GM23248 (cell line): ENCODE data around the gene CFLAR. TPM values are rescaled to one million over a fixed set of nuclear protein-coding genes. Genes with fewer than 3 reads are reported as not detected.
A peak's percentile ranks its signal among the peaks of the same experiment; 100 is the strongest.

Source experiments
- DNase-seq: peaks from one replicate; pipeline ENCODE4 v3.0.0-alpha.2; 2015
- H2AFZ ChIP-seq: fragments of 200-600 bp; sonication (generic); 2 replicates; pipeline ENCODE4 v1.6.1; 2016; ENCODE audit warnings: antibody characterized with exemption
- H3F3A ChIP-seq: fragments of 200-600 bp; sonication (generic); 2 replicates; pipeline ENCODE4 v1.6.1; 2016; ENCODE audit warnings: mild to moderate bottlenecking, antibody characterized with exemption, mixed run types; ENCODE audit not compliant: insufficient read depth
- H3K27ac ChIP-seq: fragments of 200-600 bp; sonication (generic); 2 replicates; pipeline ENCODE4 v1.5.1; 2016; ENCODE audit warnings: mild to moderate bottlenecking
- H3K27me3 ChIP-seq: fragments of 200-600 bp; sonication (generic); replicated peaks from 2 replicates; pipeline ENCODE4 v1.6.1; 2016; ENCODE audit warnings: mild to moderate bottlenecking; ENCODE audit not compliant: insufficient read depth
- H3K36me3 ChIP-seq: fragments of 200-600 bp; sonication (generic); 2 replicates; pipeline ENCODE4 v1.6.1; 2016; ENCODE audit warnings: low read depth, mild to moderate bottlenecking
- H3K4me1 ChIP-seq: fragments of 200-600 bp; sonication (generic); 2 replicates; pipeline ENCODE4 v1.6.1; 2016; ENCODE audit warnings: mild to moderate bottlenecking; ENCODE audit not compliant: insufficient read depth
- H3K4me2 ChIP-seq: fragments of 200-600 bp; sonication (generic); one replicate; pipeline ENCODE4 v1.6.1; 2016; ENCODE audit warnings: mild to moderate bottlenecking; ENCODE audit not compliant: unreplicated experiment
- H3K4me3 ChIP-seq: fragments of 200-600 bp; sonication (generic); 2 replicates; pipeline ENCODE4 v1.5.1; 2016; ENCODE audit warnings: mild to moderate bottlenecking
- H3K79me2 ChIP-seq: fragments of 200-600 bp; sonication (generic); 2 replicates; pipeline ENCODE4 v1.6.1; 2016; ENCODE audit warnings: mild to moderate bottlenecking; ENCODE audit not compliant: insufficient read depth
- H3K9ac ChIP-seq: fragments of 200-600 bp; sonication (generic); 2 replicates; pipeline ENCODE4 v1.6.1; 2016; ENCODE audit warnings: mild to moderate bottlenecking
- H3K9me2 ChIP-seq: fragments of 200-600 bp; sonication (generic); 2 replicates; pipeline ENCODE4 v1.6.1; 2016; ENCODE audit warnings: mixed run types, mild to moderate bottlenecking, moderate library complexity; ENCODE audit not compliant: insufficient read depth
- H3K9me3 ChIP-seq: fragments of 200-600 bp; sonication (generic); one replicate; pipeline ENCODE4 v1.6.1; 2017; ENCODE audit warnings: low read depth
- H4K20me1 ChIP-seq: fragments of 200-600 bp; sonication (generic); 2 replicates; pipeline ENCODE4 v1.6.0; 2016; ENCODE audit not compliant: insufficient read depth
- EZH2 ChIP-seq: fragments of 200-600 bp; sonication (generic); IDR thresholded peaks from 2 replicates; pipeline ENCODE4 v1.6.1; 2018; ENCODE audit warnings: antibody characterized with exemption, mild to moderate bottlenecking; ENCODE audit not compliant: insufficient read depth, poor library complexity, severe bottlenecking
- EZH2phosphoT487 ChIP-seq: fragments of 200-600 bp; sonication (generic); IDR thresholded peaks from 2 replicates; pipeline ENCODE4 v1.6.1; 2018; ENCODE audit warnings: antibody characterized with exemption, moderate library complexity, mild to moderate bottlenecking, low read depth; ENCODE audit not compliant: insufficient read depth
- WGBS, 2 experiments: methylation state at CpG; one replicate each; pipeline ENCODE4 v1.1.6; 2015 to 2017; ENCODE audit warnings: low lambda C conversion rate in 2 of 2, low coverage in 1 of 2; ENCODE audit errors: missing lambda C conversion rate in 2 of 2; 5-methylcytosine and 5-hydroxymethylcytosine counted together
- in situ Hi-C: fragments of 300-500 bp; cut with MboI; formaldehyde crosslinking; loops from 2 replicates; pipeline ENCODE4 v1.15.0; 2020
- polyA plus RNA-seq: library from polyadenylated mRNA; unstranded; fragments of >200 nt; fragmentation: Nextera tagmentation; extraction: Ambion mirVana; gene quantifications from 2 replicates; pipeline ENCODE4 v1.2.1, GENCODE V29; 2016
- total RNA-seq: library from RNA; depleted of rRNA; stranded (reverse); fragments of >200 nt; shearing (Covaris generic); gene quantifications from 2 replicates; pipeline ENCODE4 v1.2.3, GENCODE V29; 2014

The CFLAR gene
- total and polyA plus RNA-seq, 2 experiments from 2014 or later: 46.1 to 47.2 TPM

- H3K4me3 ChIP-seq: peak overlapping the region; percentile 44
Observed at GRCh38 chr2:201150454-201151020, 34.6 kb downstream of the CFLAR start.

DNA sequence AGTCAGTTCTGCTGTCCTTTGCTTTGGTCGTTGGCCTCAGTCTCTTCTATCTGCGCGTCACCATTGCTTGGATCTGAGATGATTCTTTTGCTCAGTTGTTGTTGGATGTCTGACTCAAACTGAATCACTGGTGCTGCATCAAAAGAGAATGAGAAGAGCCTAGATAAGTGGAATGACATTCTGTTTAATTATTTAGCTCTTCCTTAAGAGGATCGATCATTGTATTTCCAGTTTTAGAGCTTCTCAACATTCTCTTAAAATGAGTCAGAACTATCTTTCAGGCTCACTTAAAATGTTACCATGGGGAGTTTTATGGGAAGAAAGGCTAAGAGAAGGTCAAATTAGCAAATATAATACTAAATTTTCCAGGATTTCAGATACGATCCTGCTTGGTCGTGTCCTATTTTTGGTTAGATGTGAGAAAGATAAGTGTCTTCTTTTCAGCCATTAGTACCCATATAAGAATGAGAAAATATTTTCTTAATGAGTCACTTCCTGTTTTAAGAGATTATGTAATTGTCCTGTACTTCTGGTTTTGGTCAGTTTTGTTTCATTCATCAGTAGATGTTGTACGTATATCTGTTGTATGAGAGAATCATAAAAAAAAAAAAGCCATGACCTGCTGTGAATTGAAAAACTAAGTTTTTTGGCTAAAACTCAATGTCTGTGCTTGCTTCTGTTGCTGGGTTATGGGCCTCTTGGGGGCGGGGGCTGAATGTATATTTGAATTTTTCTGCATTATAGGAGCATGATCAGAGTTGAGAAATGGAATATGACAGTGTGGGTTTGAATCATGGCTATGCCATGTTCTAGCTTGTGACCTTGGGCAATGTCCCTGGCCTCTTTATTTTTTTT, 35.4 kb downstream of the CFLAR start:
- peak; percentile 92 for DNase-seq
- Histone ChIP-seq H3K4me1 (peaks cover 44% of the 10 kb centered on the region), H2AFZ (no peak overlapping the region), H3K79me2 (peaks cover 43% of the 10 kb centered on the region), H3K36me3 (peaks cover 20% of the 10 kb centered on the region; the same call in 1 of the 2 replicates), H4K20me1 (no peaks in the 10 kb centered on the region), H3K27ac (peak overlapping the region; percentile 91), H3K9me3 (no peaks in the 10 kb centered on the region), H3K9me2 (no peaks in the 10 kb centered on the region), H3K4me3 (peak overlapping the region; percentile 44), H3K4me2 (peak overlapping the region; percentile 77), H3F3A (peaks cover 65% of the 10 kb centered on the region), H3K27me3 (no peaks in the 10 kb centered on the region), H3K9ac (peak overlapping the region; percentile 65)
- in situ Hi-C loops: no loop called here
- TF ChIP-seq EZH2 (no peak), EZH2phosphoT487 (no peak)
- WGBS, 2 experiments: 5% methylated on average over 8 of the region's 8 CpGs

More at GRCh38 chr2:201150454-201151020, 34.6 kb downstream of the CFLAR start:
- Histone ChIP-seq H3K9ac (peak overlapping the region; percentile 65), H2AFZ (no peak overlapping the region), H3K9me2 (no peaks in the 10 kb centered on the region), H3K4me1 (peaks cover 44% of the 10 kb centered on the region), H3K4me2 (peak overlapping the region; percentile 77), H3K9me3 (no peaks in the 10 kb centered on the region), H3K27ac (peak overlapping the region; percentile 91), H3K36me3 (peaks cover 20% of the 10 kb centered on the region), H4K20me1 (no peaks in the 10 kb centered on the region), H3K79me2 (peaks cover 41% of the 10 kb centered on the region), H3K27me3 (no peaks in the 10 kb centered on the region), H3F3A (peaks cover 69% of the 10 kb centered on the region)
- in situ Hi-C loops: no loop called here
- 41 to 50% methylated on average over 3 of the region's 3 CpGs for WGBS, 2 experiments
- no peak for DNase-seq
- TF ChIP-seq EZH2: no peak
- TF ChIP-seq EZH2phosphoT487: no peak

DNA sequence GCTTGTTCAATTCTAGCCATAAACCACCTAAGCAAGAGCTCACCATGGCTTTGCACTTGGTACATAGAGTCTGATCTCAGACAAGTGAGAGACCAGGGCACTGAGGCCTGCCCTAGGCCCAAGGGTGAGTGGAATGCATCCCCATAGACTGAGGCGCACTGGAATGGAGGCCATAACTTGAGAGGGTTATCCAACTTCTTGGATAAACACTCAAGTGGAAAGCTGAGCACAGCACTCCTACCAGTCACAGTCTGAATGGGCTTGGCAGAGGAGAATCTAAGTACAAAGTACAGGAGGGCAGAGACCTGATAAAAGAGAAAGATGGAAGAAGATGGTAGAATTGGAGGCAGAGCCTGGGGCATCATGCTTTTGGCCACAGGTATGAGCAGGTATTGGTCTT, 36.6 kb downstream of the CFLAR start:
- peaks cover 56% of the 10 kb centered on the region for H3F3A ChIP-seq
- DNase-seq: no peak
- H3K36me3 ChIP-seq: peaks cover 24% of the 10 kb centered on the region; the same call in 1 of the 2 replicates
- no peak overlapping the region for H3K4me3 ChIP-seq
- H3K9me3 ChIP-seq: no peaks in the 10 kb centered on the region
- peak overlapping the region; percentile 65 for H3K9ac ChIP-seq
- H3K27ac ChIP-seq: peak overlapping the region; percentile 91
- no peaks in the 10 kb centered on the region for H3K9me2 ChIP-seq
- WGBS, 2 experiments: 91 to 100% methylated on average over 1 of the region's 1 CpG
- peak overlapping the region; percentile 77 for H3K4me2 ChIP-seq
- peaks cover 44% of the 10 kb centered on the region for H3K4me1 ChIP-seq
- H3K79me2 ChIP-seq: peaks cover 50% of the 10 kb centered on the region
- H3K27me3 ChIP-seq: no peaks in the 10 kb centered on the region
- TF ChIP-seq EZH2phosphoT487: no peak
- no peak for TF ChIP-seq EZH2
- in situ Hi-C loops: no loop called here
- no peaks in the 10 kb centered on the region for H4K20me1 ChIP-seq
- H2AFZ ChIP-seq: no peak overlapping the region

GRCh38 chr2:201152999-201153815, 37.2 kb downstream of the CFLAR start:
- DNase-seq: no peak
- WGBS, 2 experiments: 91% methylated on average over 6 of the region's 6 CpGs
- Histone ChIP-seq H4K20me1 (no peaks in the 10 kb centered on the region), H3K9ac (no peak overlapping the region), H3K4me2 (no peak overlapping the region), H3K79me2 (peaks cover 56% of the 10 kb centered on the region), H3K9me3 (no peaks in the 10 kb centered on the region), H3F3A (peaks cover 61% of the 10 kb centered on the region), H2AFZ (no peak overlapping the region), H3K36me3 (peaks cover 30% of the 10 kb centered on the region; the same call in 1 of the 2 replicates), H3K9me2 (no peaks in the 10 kb centered on the region), H3K27me3 (no peaks in the 10 kb centered on the region), H3K27ac (peak overlapping the region; percentile 91), H3K4me1 (peaks cover 41% of the 10 kb centered on the region), H3K4me3 (no peak overlapping the region)
- in situ Hi-C loops: no loop called here
- TF ChIP-seq EZH2 (no peak), EZH2phosphoT487 (no peak)
